C4-2B (cell line): Measurements from ENCODE around the gene CCNE1.

Source experiments
- H3K27ac ChIP-seq: fragments of 450-650 bp; 2 replicates; pipeline ENCODE4 v1.5.1; 2017
- ZFX ChIP-seq: fragments of 450-650 bp; IDR thresholded peaks from 2 replicates; pipeline ENCODE4 v1.6.1; 2017
- TF ChIP-seq, protein P1 (sequence below): fragments of 450-650 bp; conservative IDR thresholded peaks from 2 replicates; pipeline ENCODE4 v1.5.1; 2017; ENCODE audit warnings: mild to moderate bottlenecking

The CCNE1 gene

GRCh38 chr19:29836409-29836825 lies 24.6 kb downstream of the CCNE1 start:
- TF ChIP-seq, protein P1, sequence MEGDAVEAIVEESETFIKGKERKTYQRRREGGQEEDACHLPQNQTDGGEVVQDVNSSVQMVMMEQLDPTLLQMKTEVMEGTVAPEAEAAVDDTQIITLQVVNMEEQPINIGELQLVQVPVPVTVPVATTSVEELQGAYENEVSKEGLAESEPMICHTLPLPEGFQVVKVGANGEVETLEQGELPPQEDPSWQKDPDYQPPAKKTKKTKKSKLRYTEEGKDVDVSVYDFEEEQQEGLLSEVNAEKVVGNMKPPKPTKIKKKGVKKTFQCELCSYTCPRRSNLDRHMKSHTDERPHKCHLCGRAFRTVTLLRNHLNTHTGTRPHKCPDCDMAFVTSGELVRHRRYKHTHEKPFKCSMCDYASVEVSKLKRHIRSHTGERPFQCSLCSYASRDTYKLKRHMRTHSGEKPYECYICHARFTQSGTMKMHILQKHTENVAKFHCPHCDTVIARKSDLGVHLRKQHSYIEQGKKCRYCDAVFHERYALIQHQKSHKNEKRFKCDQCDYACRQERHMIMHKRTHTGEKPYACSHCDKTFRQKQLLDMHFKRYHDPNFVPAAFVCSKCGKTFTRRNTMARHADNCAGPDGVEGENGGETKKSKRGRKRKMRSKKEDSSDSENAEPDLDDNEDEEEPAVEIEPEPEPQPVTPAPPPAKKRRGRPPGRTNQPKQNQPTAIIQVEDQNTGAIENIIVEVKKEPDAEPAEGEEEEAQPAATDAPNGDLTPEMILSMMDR = no peak
- no peak for TF ChIP-seq ZFX

DNA sequence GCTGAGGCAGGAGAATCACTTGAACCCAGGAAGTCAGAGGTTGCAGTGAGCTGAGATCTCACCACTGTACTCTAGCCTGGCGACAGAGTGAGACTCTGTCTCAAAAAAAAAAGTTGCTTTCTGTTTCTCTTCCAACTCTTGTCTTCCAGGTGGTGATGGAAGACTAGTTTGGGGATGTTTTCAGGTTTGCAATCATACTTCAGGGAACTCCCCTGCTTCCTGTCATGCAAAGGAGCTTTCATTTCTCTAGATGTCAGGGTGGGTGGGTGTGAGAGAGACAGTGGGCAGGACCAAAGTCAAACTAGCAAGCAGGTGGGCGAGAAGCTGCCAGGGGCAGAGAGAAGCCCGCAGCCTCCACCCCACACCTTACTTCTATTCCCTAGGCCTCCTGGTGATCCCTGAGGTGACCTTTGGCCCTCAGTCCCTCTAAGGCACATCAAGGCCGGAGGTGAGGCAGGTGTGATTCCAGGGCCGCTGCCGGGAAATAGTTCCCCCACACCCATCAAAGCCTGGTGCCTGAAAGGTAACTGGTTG lies 25.7 kb downstream of the CCNE1 start:
- H3K27ac ChIP-seq = no peak overlapping the region
- TF ChIP-seq, protein P1 = no peak
- TF ChIP-seq ZFX = no peak

More at GRCh38 chr19:29836409-29836825, 24.6 kb downstream of the CCNE1 start:
- no peak overlapping the region for H3K27ac ChIP-seq

DNA sequence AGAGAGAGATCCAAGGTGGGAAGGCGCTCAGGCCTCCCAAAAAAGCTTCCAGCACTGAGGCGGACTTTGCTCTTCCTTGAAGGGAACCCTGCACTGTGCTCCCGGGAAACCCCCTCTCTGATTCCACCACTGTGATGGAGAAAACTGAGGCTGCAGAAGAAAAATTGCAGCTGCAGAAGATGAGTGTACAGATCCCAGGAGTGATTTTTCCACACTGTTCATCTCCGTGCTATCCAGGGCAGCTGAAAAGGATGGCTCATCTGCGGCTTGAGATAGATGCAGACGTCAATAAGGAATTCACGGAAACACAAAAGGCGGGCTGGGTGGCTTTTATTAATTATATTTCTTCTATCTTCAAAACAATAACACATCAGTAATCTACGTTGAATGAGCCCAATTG lies 26.2 kb downstream of the CCNE1 start:
- no peak overlapping the region for H3K27ac ChIP-seq
- no peak for TF ChIP-seq ZFX
- TF ChIP-seq, protein P1 = no peak

DNA sequence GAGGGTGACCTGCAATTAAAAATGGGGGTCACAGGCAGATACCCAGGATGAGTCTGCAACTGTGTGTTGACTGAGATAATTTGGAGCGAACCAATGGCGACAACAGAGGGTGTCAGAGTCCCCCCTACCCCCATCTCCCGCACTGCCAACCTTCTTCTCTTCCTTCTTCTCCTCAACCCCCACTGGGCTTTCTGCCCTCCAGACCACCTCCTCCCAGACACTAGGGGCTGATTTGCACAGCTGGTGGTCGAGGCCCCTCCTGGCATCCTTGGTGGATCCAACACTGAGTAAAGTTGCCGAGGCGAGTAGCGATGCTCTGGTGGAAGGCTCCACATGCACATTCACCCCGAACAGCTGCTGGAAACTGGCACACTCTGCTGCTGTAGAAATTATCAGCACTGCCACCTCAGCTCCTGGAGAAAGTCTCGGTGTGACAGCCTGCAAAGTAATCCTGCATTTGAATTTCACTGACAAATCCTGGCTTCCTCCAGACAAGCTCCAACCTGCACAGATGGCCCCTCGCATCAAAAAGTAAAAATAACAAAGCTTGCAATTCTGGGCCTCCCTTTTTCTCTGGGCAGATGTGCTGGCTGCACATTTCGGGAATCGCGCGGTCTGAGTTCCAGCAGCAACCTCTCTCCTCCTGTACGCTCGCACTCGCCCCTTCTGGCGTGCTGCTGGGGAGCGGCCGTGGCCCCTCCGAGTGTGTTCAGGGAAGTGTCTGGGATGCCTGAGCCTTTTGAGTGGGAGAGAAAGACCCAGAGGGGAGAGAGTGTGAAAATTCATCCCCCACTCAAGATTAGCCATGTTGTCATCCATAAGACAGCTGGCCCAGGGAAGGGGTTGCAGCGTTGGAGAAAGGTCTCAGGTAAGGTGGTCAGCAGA lies 28.5 kb downstream of the CCNE1 start:
- no peak overlapping the region for H3K27ac ChIP-seq
- no peak for TF ChIP-seq ZFX
- TF ChIP-seq, protein P1 = no peak

- TF ChIP-seq, protein P1 = no peak
- TF ChIP-seq ZFX = no peak
- peak overlapping the region; percentile 39 for H3K27ac ChIP-seq
Measured at GRCh38 chr19:29841209-29841558, 29.4 kb downstream of the CCNE1 start.

DNA sequence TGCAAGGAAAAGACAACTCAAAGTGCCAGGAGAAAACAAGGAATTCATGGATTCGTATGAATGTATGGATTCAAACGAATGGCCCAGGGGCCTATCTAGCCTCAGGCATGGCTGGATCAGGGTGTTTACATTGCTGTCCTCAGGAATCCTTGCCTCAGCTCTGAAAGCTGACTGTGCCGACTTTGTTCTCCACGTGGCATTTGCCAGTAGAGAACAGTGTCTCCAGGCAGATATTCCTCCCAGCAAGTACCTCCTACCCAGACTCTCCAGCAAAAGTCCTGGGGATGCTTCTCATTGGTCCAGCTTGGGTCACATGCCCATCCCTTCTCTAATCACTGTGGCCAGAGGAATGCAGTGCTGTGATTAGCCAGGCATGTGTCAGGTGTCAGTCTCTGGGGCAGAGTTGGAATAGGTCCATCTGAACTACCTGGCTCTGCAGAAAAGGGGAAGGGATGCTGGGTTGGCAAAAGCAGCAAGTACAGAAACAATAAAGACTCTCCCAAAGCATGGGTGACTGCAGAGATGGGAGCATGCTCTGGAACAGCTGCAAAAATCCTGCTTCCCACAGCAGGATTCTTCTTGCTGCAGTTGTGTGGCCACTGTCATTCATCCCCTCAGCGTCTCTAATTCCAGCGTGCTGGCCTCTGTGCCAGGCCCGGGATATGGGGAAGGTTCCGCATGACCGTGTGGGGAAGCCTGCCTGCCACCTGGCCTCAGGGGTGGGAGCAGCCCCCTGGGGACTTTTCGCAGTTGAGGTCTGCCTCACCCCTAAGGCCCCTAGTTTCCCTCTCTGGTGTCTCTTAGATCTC lies 30.0 kb downstream of the CCNE1 start:
- TF ChIP-seq ZFX = no peak
- TF ChIP-seq, protein P1 = no peak
- peak overlapping the region; percentile 39 for H3K27ac ChIP-seq
